CD4-positive, alpha-beta memory T cell (primary cell): ENCODE data around the gene DAB2IP. TPM values are rescaled to one million over a fixed set of nuclear protein-coding genes. Genes with fewer than 3 reads are reported as not detected.
A peak's percentile ranks its signal among the peaks of the same experiment; 100 is the strongest.
"Not testable (repeated sequence)": the region's sequence is repeated elsewhere in the genome, so short reads cannot be mapped to it uniquely, and the experiment has no call there.

Source experiments
- CTCF ChIA-PET: fragments of 350-600 bp; sonication (Branson Sonifier 250); formaldehyde crosslinking; loops from one replicate; lab custom pipeline; 2021; ENCODE audit warnings: inconsistent platforms; ENCODE audit not compliant: partially characterized antibody; lab: Charles Lee
- POLR2A ChIA-PET: fragments of 350-600 bp; sonication (Branson Sonifier 250); formaldehyde crosslinking; loops from one replicate; lab custom pipeline; 2021; ENCODE audit not compliant: partially characterized antibody; lab: Charles Lee
- DNase-seq, 5 donors: peaks; one replicate each; pipeline versions ENCODE4 v3.0.0 to v3.0.0-alpha.2; 2020 to 2022; ENCODE audit warnings: mixed read lengths in 1 of 5
- H3K27ac ChIP-seq: one replicate; pipeline ENCODE4 v1.7.0; 2013; ENCODE audit warnings: low read depth, low read length
- H3K27me3 ChIP-seq: 2 replicates; pipeline ENCODE4 v1.7.0; 2013; ENCODE audit warnings: mild to moderate bottlenecking, low read length, moderate library complexity; ENCODE audit not compliant: insufficient read depth
- H3K36me3 ChIP-seq: 2 replicates; pipeline ENCODE4 v1.7.0; 2013; ENCODE audit warnings: mild to moderate bottlenecking, low read length, moderate library complexity; ENCODE audit not compliant: insufficient read depth
- H3K4me1 ChIP-seq: 2 replicates; pipeline ENCODE4 v1.7.0; 2013; ENCODE audit warnings: mild to moderate bottlenecking, low read length, moderate library complexity; ENCODE audit not compliant: insufficient read depth
- H3K4me3 ChIP-seq, 2 donors: one replicate each; pipeline ENCODE4 v1.7.0; 2013; ENCODE audit warnings: low read length in 2 of 2, mild to moderate bottlenecking in 1 of 2
- H3K9me3 ChIP-seq, 2 donors: one replicate each; pipeline ENCODE4 v1.7.0; 2013; ENCODE audit warnings: low read length in 2 of 2, control low read depth in 1 of 2; ENCODE audit not compliant: control insufficient read depth in 1 of 2
- H3K27ac Mint-ChIP-seq, 7 donors: one replicate each; pipeline ENCODE4 v1.8.0; 2020 to 2021; ENCODE audit warnings: mixed read lengths in 7 of 7, mild to moderate bottlenecking in 6 of 7, inconsistent platforms in 3 of 7, moderate library complexity in 3 of 7
- H3K27me3 Mint-ChIP-seq, 2 donors: one replicate each; pipeline ENCODE4 v1.8.0; 2020 to 2021; ENCODE audit warnings: mixed read lengths in 2 of 2
- H3K36me3 Mint-ChIP-seq, 2 donors: one replicate each; pipeline ENCODE4 v1.8.0; 2020 to 2021; ENCODE audit warnings: mixed read lengths in 2 of 2, inconsistent platforms in 1 of 2, mild to moderate bottlenecking in 1 of 2
- H3K4me1 Mint-ChIP-seq, 4 donors: one replicate each; pipeline ENCODE4 v1.8.0; 2020 to 2021; ENCODE audit warnings: mixed read lengths in 4 of 4, mild to moderate bottlenecking in 1 of 4
- H3K4me3 Mint-ChIP-seq, 8 donors: one replicate each; pipeline ENCODE4 v1.8.0; 2020 to 2021; ENCODE audit warnings: mixed read lengths in 8 of 8, mild to moderate bottlenecking in 7 of 8, moderate library complexity in 6 of 8, inconsistent platforms in 3 of 8
- H3K9me3 Mint-ChIP-seq, 8 donors: one replicate each; pipeline ENCODE4 v1.8.0; 2020 to 2021; ENCODE audit warnings: mixed read lengths in 8 of 8, mild to moderate bottlenecking in 5 of 8, inconsistent platforms in 3 of 8, moderate library complexity in 1 of 8
- intact Hi-C: fragments of 100-400 bp; cut with micrococcal nuclease; formaldehyde crosslinking; loops from one replicate; pipeline ENCODE4 v1.15.1; 2023
- polyA plus RNA-seq, 2 donors: library from polyadenylated mRNA; unstranded; fragments of 300-500 nt; fragmentation: Illumina TruSeq; gene quantifications; one replicate each; pipeline ENCODE4 v1.2.3, GENCODE V29; 2021
- total RNA-seq, 2 experiments: library from RNA; stranded (reverse); gene quantifications; one replicate each; pipeline ENCODE4 v1.2.3, GENCODE V29; 2021

DAB2IP gene
- total and polyA plus RNA-seq, 4 experiments from 2014 or later, result not detected

GRCh38 chr9:121609822-121610637 lies 41.4 kb upstream of the DAB2IP start:
- H3K4me1 Mint-ChIP-seq, result peaks cover 10 to 18% (median 14%) of the 10 kb centered on the region in 4 donors
- no peak overlapping the region for H3K27ac ChIP-seq
- POLR2A ChIA-PET, result no interaction called here
- peaks cover 0 to 5% (median 0%) of the 10 kb centered on the region in 8 donors for H3K9me3 Mint-ChIP-seq
- H3K27me3 ChIP-seq, result no peaks in the 10 kb centered on the region
- H3K27ac Mint-ChIP-seq, result peak overlapping the region in 1 of 7 donors; percentile 25
- H3K4me3 Mint-ChIP-seq, result no peak overlapping the region
- no peak overlapping the region for H3K4me3 ChIP-seq
- H3K27me3 Mint-ChIP-seq, result peaks cover 14 to 27% of the 10 kb centered on the region in 2 donors
- CTCF ChIA-PET, result no interaction called here
- peaks cover 12% of the 10 kb centered on the region for H3K4me1 ChIP-seq
- H3K36me3 Mint-ChIP-seq, result no peaks in the 10 kb centered on the region
- no peaks in the 10 kb centered on the region for H3K36me3 ChIP-seq
- intact Hi-C loops, result no loop called here
- H3K9me3 ChIP-seq, result no peaks in the 10 kb centered on the region
- DNase-seq, result no peak

- H3K27me3 ChIP-seq, result no peaks in the 10 kb centered on the region
- CTCF ChIA-PET, result no interaction called here
Observed at GRCh38 chr9:121610638-121610953, 40.8 kb upstream of the DAB2IP start.

DNA sequence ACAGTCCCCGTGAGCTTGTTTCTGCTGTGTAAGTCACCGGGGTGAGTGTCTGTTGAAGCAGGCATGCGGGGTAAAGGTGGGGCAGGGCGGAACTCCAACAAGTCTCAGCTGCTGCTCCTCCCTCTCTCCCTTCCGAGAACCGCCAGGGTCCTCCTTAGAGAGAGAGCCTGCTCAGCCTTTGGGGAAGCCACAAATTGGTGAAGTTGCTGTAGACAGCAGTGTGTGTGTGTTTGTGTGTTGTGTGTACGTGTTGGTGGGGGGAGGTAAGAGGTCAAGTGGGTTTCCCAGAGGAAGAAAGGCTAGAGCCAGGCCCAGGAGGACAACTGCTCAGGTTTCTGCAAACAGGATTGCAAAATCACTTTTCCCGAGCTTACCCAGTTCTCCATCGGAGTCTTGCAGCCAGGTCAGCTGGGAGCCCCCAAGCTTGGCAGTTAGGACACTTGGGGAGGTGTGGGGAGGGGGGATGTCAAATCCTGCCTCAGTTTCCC lies 38.9 kb upstream of the DAB2IP start:
- no peaks in the 10 kb centered on the region for H3K36me3 ChIP-seq
- POLR2A ChIA-PET, result no interaction called here
- H3K4me3 ChIP-seq, result no peak overlapping the region

More at GRCh38 chr9:121610638-121610953, 40.8 kb upstream of the DAB2IP start:
- POLR2A ChIA-PET, result no interaction called here
- Mint-ChIP-seq H3K4me1 (peaks cover 10 to 18% (median 14%) of the 10 kb centered on the region in 4 donors), H3K27ac (no peak overlapping the region), H3K27me3 (peaks cover 13 to 29% of the 10 kb centered on the region in 2 donors), H3K36me3 (no peaks in the 10 kb centered on the region), H3K9me3 (peaks cover 0 to 5% (median 0%) of the 10 kb centered on the region in 8 donors), H3K4me3 (no peak overlapping the region)
- Histone ChIP-seq H3K4me3 (no peak overlapping the region), H3K9me3 (no peaks in the 10 kb centered on the region), H3K27ac (no peak overlapping the region), H3K36me3 (no peaks in the 10 kb centered on the region), H3K4me1 (peaks cover 12% of the 10 kb centered on the region)
- intact Hi-C loops, result no loop called here
- DNase-seq, result no peak

GRCh38 chr9:121613009-121613752 lies 38.3 kb upstream of the DAB2IP start:
- ChIA-PET POLR2A (no interaction called here), CTCF (no interaction called here)
- Mint-ChIP-seq H3K4me1 (peaks cover 10 to 18% (median 14%) of the 10 kb centered on the region in 4 donors), H3K9me3 (peaks cover 0 to 7% (median 0%) of the 10 kb centered on the region in 8 donors), H3K4me3 (peak overlapping the region in 4 of 8 donors; percentile 11 to 61 (median 26)), H3K27ac (no peak overlapping the region), H3K27me3 (peaks cover 8 to 21% of the 10 kb centered on the region in 2 donors), H3K36me3 (no peaks in the 10 kb centered on the region)
- Histone ChIP-seq H3K4me3 (no peak overlapping the region), H3K27me3 (no peaks in the 10 kb centered on the region), H3K36me3 (no peaks in the 10 kb centered on the region), H3K4me1 (peaks cover 12% of the 10 kb centered on the region), H3K27ac (no peak overlapping the region), H3K9me3 (no peaks in the 10 kb centered on the region)
- intact Hi-C loops, result no loop called here
- DNase-seq, result no peak

More for the DNA sequence above, 38.9 kb upstream of the DAB2IP start:
- peaks cover 0 to 7% (median 0%) of the 10 kb centered on the region in 8 donors for H3K9me3 Mint-ChIP-seq
- Histone ChIP-seq H3K27ac (no peak overlapping the region), H3K27me3 (no peaks in the 10 kb centered on the region), H3K4me1 (peaks cover 12% of the 10 kb centered on the region), H3K9me3 (no peaks in the 10 kb centered on the region)
- intact Hi-C loops, result no loop called here
- peak overlapping the region in 2 of 8 donors; percentile 11 to 71 for H3K4me3 Mint-ChIP-seq
- peak overlapping the region in 1 of 7 donors; percentile 34 for H3K27ac Mint-ChIP-seq
- DNase-seq, result no peak
- peaks cover 11 to 24% of the 10 kb centered on the region in 2 donors for H3K27me3 Mint-ChIP-seq
- CTCF ChIA-PET, result no interaction called here
- peaks cover 10 to 18% (median 14%) of the 10 kb centered on the region in 4 donors for H3K4me1 Mint-ChIP-seq
- no peaks in the 10 kb centered on the region for H3K36me3 Mint-ChIP-seq

DNA sequence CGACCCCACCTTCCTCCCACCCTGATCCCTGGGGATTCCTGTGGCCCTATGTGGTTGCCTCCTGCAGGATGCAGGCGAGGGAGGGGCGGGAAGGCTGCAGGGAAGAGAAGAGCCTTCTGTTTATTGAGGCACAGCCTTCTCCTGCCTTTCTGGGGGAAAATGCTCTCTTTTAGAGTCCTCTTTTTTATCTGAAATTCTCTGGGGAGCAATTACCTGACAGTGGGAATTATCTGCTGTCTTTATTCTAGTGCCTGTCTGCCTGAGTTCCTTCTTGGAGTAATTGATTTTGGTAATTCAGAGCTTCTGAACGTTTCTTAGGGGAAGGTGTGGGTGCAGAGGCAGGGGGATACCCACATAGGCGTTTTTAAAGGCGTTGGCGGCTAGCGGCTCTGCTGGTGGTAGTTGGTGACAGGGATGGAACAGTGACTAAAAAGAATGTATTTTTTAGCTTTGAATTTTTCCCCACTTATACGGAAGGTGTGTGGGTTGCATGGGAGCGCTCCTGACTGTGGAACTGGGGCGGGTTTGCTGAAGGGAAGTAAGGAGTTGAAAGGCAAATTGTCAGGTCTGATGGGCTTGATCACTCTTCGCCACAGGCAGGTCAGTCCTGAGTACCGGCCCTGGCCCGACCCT lies 35.2 kb upstream of the DAB2IP start:
- ChIA-PET POLR2A (no interaction called here), CTCF (no interaction called here)
- H3K9me3 ChIP-seq, result no peaks in the 10 kb centered on the region
- DNase-seq, result no peak
- Mint-ChIP-seq H3K4me1 (peaks cover 10 to 18% (median 14%) of the 10 kb centered on the region in 4 donors), H3K4me3 (no peak overlapping the region), H3K27ac (no peak overlapping the region), H3K27me3 (peaks cover 4 to 10% of the 10 kb centered on the region in 2 donors), H3K36me3 (no peaks in the 10 kb centered on the region), H3K9me3 (peaks cover 0 to 6% (median 0%) of the 10 kb centered on the region in 8 donors)
- peaks cover 12% of the 10 kb centered on the region for H3K4me1 ChIP-seq
- no peaks in the 10 kb centered on the region for H3K36me3 ChIP-seq
- intact Hi-C loops, result no loop called here
- no peak overlapping the region for H3K4me3 ChIP-seq
- no peak overlapping the region for H3K27ac ChIP-seq
- no peaks in the 10 kb centered on the region for H3K27me3 ChIP-seq

DNA sequence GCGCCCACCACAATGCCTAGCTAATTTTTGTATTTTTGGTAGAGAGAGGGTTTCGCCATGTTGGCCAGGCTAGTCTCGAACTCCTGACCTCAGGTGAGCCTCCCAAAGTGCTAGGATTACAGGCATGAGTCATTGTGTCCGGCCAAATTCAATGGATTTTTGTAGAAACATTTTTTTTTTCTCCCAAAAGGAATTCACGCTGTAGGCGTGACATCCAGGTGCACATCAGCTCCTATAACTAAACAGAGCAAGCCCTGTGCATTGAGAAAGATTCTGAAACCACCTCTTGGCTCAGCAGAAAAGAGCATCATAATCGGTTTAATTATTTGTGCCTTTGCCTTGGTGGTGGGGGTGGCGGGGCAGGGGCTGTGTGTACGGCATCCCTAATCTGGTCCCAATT lies 32.9 kb upstream of the DAB2IP start:
- Histone ChIP-seq H3K27me3 (no peaks in the 10 kb centered on the region), H3K4me3 (no peak overlapping the region), H3K27ac (no peak overlapping the region), H3K4me1 (peaks cover 1% of the 10 kb centered on the region), H3K9me3 (no peaks in the 10 kb centered on the region), H3K36me3 (no peaks in the 10 kb centered on the region)
- peaks cover 0 to 6% (median 0%) of the 10 kb centered on the region in 8 donors for H3K9me3 Mint-ChIP-seq
- H3K4me3 Mint-ChIP-seq, result no peak overlapping the region
- no peak overlapping the region for H3K27ac Mint-ChIP-seq
- CTCF ChIA-PET, result no interaction called here
- no peaks in the 10 kb centered on the region for H3K36me3 Mint-ChIP-seq
- no peak for DNase-seq
- intact Hi-C loops, result no loop called here
- POLR2A ChIA-PET, result no interaction called here
- peaks cover 1 to 9% of the 10 kb centered on the region in 2 donors for H3K27me3 Mint-ChIP-seq
- H3K4me1 Mint-ChIP-seq, result peaks cover under 1 to 5% (median 2%) of the 10 kb centered on the region in 4 donors

DNA sequence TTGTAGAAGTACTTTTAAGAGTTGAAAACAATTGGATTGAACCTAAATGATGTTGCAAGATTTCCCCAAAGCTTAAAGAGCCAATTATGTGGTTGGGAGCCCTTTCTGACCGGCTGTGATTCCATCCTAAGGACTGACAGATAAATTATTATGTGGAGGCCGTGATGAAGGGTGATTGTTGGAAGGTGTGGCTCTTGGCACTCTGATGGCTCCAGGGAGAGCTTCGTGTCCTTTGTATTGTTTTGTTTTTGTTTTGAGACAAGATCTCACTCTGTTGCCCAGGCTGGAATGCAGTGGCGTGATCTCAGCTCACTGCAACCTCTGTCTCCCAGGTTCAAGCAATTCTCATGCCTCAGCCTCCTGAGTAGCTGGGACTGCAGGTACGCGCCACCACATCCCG lies 32.5 kb upstream of the DAB2IP start:
- H3K4me3 ChIP-seq, H3K27me3 ChIP-seq, intact Hi-C loops, H3K4me1 Mint-ChIP-seq, DNase-seq, H3K27me3 Mint-ChIP-seq, H3K27ac Mint-ChIP-seq, H3K36me3 ChIP-seq, H3K27ac ChIP-seq, H3K4me1 ChIP-seq, H3K4me3 Mint-ChIP-seq, H3K9me3 Mint-ChIP-seq, H3K9me3 ChIP-seq, H3K36me3 Mint-ChIP-seq, POLR2A ChIA-PET, CTCF ChIA-PET: not testable (repeated sequence)
